HAP-1 (cell line): Measurements from ENCODE around the gene RPL18A.
A peak's percentile ranks its signal among the peaks of the same experiment; 100 is the strongest.
"Not testable (repeated sequence)": the region's sequence is repeated elsewhere in the genome, so short reads cannot be mapped to it uniquely, and the experiment has no call there.

ENCODE experiments used
- DNase-seq, 2 experiments: peaks; one replicate each; pipeline ENCODE4 v3.0.0-alpha.2; 2016 to 2020; ENCODE audit warnings: low spot score in 2 of 2
- H3K27me3 ChIP-seq: fragments of 250-450 bp; sonication (Bioruptor Pico); 2 replicates; pipeline ENCODE4 v1.5.1; 2020; ENCODE audit warnings: low read depth, mild to moderate bottlenecking, moderate library complexity
- H3K36me3 ChIP-seq: fragments of 250-450 bp; sonication (Bioruptor Pico); replicated peaks from 2 replicates; pipeline ENCODE4 v1.5.1; 2020; ENCODE audit warnings: mild to moderate bottlenecking
- H3K4me1 ChIP-seq: fragments of 250-450 bp; sonication (Bioruptor Pico); 2 replicates; pipeline ENCODE4 v1.5.1; 2020; ENCODE audit warnings: mild to moderate bottlenecking
- H3K4me3 ChIP-seq: fragments of 250-450 bp; sonication (Bioruptor Pico); 2 replicates; pipeline ENCODE4 v1.5.1; 2020; ENCODE audit warnings: mild to moderate bottlenecking, moderate library complexity
- H3K9me3 ChIP-seq: fragments of 250-450 bp; sonication (Bioruptor Pico); 2 replicates; pipeline ENCODE4 v1.5.1; 2020; ENCODE audit warnings: mild to moderate bottlenecking, moderate library complexity
- in situ Hi-C: fragments of 300-500 bp; cut with MboI; formaldehyde crosslinking; loops from 3 replicates; pipeline ENCODE4 v1.14.3; 2020; ENCODE audit warnings: low sequenced_read_pairs, inconsistent platforms, mixed read lengths

Gene RPL18A

DNA sequence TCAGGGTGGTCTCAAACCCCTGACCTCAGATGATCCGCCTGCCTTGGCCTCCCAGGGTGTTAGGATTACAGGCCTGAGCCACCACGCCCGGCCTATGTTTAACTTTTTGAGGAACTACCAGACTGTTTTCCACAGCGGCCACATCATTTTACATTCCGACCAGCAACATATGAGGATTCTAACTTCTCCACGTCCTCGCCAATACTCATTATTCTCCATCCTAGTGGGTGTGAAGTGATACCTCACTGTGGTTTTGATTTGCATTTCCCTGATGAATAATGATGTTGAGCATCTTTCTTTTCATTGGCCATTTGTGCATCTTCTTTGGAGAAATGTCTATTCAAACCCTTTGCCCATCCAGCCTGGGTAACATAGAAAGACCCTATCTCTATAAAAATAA lies 26.8 kb downstream of the RPL18A start:
- Histone ChIP-seq H3K9me3 (no peaks in the 10 kb centered on the region), H3K27me3 (no peaks in the 10 kb centered on the region), H3K4me3 (no peak overlapping the region), H3K4me1 (no peaks in the 10 kb centered on the region), H3K36me3 (no peaks in the 10 kb centered on the region)
- in situ Hi-C loops = no loop called here
- DNase-seq = no peak

GRCh38 chr19:17887221-17887620 lies 27.5 kb downstream of the RPL18A start:
- H3K27me3 ChIP-seq, in situ Hi-C loops, DNase-seq, H3K4me1 ChIP-seq, H3K36me3 ChIP-seq, H3K4me3 ChIP-seq, H3K9me3 ChIP-seq: not testable (repeated sequence)

DNA sequence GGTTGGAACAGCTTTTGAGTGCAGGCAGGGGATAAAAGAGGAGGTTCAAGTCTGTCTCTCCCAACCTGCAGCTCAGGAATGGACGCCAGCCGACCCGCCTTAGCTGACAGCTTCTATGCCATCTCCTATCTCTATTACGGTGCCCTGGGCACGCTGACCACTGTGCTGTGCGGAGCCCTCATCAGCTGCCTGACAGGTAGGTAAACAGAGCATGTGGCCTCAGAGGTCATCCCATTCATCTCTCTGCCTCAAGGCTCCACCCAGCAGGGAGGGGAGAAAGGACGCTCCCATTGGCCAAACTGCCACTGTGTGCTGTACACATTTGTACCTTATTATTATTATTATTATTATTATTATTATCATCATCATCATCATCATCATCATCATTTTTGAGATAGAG lies 28.6 kb downstream of the RPL18A start:
- H3K36me3 ChIP-seq = no peaks in the 10 kb centered on the region
- H3K4me1 ChIP-seq = no peaks in the 10 kb centered on the region
- in situ Hi-C loops = no loop called here
- no peak overlapping the region for H3K4me3 ChIP-seq
- no peaks in the 10 kb centered on the region for H3K9me3 ChIP-seq
- H3K27me3 ChIP-seq = no peaks in the 10 kb centered on the region
- DNase-seq = no peak

- in situ Hi-C loops = no loop called here
- H3K4me1 ChIP-seq = no peaks in the 10 kb centered on the region
- no peaks in the 10 kb centered on the region for H3K9me3 ChIP-seq
- H3K36me3 ChIP-seq = no peaks in the 10 kb centered on the region
- H3K4me3 ChIP-seq = no peak overlapping the region
- peak; percentile 45 to 79 for DNase-seq
- no peaks in the 10 kb centered on the region for H3K27me3 ChIP-seq
Measured at GRCh38 chr19:17889609-17890214, 30.0 kb downstream of the RPL18A start.

DNA sequence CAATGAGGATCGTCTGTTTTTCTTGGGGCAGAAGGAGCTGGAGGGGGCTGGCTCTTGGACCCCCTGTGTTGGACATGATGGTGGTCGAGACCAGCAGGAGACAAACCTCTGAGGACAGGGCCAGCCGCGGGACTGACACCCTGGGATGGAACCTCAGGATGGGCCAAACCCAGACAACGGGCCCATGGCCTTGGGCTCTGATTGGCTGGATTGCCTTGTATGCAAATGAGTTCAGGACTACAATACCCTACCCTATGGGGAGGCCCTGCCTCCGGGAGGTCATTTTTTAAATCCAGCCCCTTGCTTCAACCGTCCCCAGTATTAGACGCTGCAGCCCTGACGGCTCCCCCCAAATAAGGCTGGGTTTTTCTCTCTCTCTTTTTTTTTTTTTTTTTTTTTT lies 34.1 kb downstream of the RPL18A start:
- Histone ChIP-seq H3K4me3 (no peak overlapping the region), H3K27me3 (no peaks in the 10 kb centered on the region), H3K36me3 (no peaks in the 10 kb centered on the region), H3K9me3 (no peaks in the 10 kb centered on the region), H3K4me1 (no peaks in the 10 kb centered on the region)
- in situ Hi-C loops = no loop called here
- no peak for DNase-seq

DNA sequence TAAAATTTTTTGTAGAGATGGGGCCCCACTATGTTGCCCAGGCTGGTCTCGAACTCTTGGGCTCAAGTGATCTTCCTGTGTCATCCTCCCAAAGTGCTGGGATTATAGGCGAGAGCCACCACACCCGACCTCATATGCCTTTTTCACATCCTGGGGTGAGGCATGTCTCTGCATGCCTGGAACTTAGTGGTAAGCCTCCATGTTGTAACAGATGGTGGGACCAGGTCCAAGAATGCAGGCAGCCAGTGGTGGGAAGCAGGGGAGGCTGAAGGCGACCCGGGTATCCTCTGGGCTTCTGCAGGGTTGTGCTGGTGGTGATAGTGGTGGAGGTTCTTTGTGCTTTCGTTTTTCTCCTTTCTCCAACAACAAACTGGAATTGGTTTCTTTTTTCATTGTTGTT lies 43.0 kb downstream of the RPL18A start:
- Histone ChIP-seq H3K4me3 (no peak overlapping the region), H3K9me3 (peaks cover 8% of the 10 kb centered on the region), H3K4me1 (no peaks in the 10 kb centered on the region), H3K36me3 (no peaks in the 10 kb centered on the region), H3K27me3 (no peaks in the 10 kb centered on the region)
- in situ Hi-C loops = no loop called here
- DNase-seq = no peak

DNA sequence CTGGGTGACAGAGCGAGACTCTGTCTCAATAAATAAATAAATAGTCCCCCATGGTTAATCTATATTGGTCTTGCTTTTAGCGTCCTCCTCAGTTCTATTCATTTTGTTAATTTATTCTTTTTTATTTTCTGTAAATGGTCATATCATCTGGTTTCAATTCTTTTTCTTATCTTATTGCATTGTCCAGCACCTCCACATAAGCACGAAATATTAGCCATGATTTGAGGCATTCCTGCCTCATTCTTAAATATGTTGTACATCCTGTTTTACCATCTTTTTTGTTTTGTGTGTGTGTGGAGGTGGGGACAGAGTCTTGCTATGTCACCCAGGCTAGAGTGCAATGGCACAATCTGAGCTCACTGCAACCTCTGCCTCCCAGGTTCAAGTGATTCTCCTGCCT lies 48.5 kb downstream of the RPL18A start:
- H3K9me3 ChIP-seq = peaks cover 7% of the 10 kb centered on the region
- H3K27me3 ChIP-seq = peaks cover 3% of the 10 kb centered on the region; the same call in 1 of the 2 replicates
- in situ Hi-C loops = no loop called here
- DNase-seq = no peak
- H3K36me3 ChIP-seq = no peaks in the 10 kb centered on the region
- H3K4me3 ChIP-seq = no peak overlapping the region
- no peaks in the 10 kb centered on the region for H3K4me1 ChIP-seq

GRCh38 chr19:17909003-17909732 lies 49.5 kb downstream of the RPL18A start:
- H3K27me3 ChIP-seq = peaks cover 3% of the 10 kb centered on the region; the same call in 1 of the 2 replicates
- in situ Hi-C loops = no loop called here
- no peaks in the 10 kb centered on the region for H3K36me3 ChIP-seq
- H3K9me3 ChIP-seq = peaks cover 7% of the 10 kb centered on the region
- H3K4me3 ChIP-seq = no peak overlapping the region
- DNase-seq = no peak
- H3K4me1 ChIP-seq = no peaks in the 10 kb centered on the region

- H3K27me3 ChIP-seq = peaks cover 3% of the 10 kb centered on the region; the same call in 1 of the 2 replicates
- in situ Hi-C loops = no loop called here
Measured at GRCh38 chr19:17910791-17911360, 51.2 kb downstream of the RPL18A start.

More at GRCh38 chr19:17910791-17911360, 51.2 kb downstream of the RPL18A start:
- Histone ChIP-seq H3K36me3 (no peaks in the 10 kb centered on the region), H3K4me1 (no peaks in the 10 kb centered on the region), H3K4me3 (no peak overlapping the region), H3K9me3 (peaks cover 7% of the 10 kb centered on the region)
- DNase-seq = no peak
